Kidney (tissue), 14 donors: Measurements from ENCODE around the gene HOXA13. TPM values are rescaled to one million over a fixed set of nuclear protein-coding genes. Genes with fewer than 3 reads are reported as not detected.
A peak's percentile ranks its signal among the peaks of the same experiment; 100 is the strongest.

Experiments used
- DNase-seq, 5 donors: peaks; one replicate each; pipeline ENCODE4 v3.0.0-alpha.2; 2013 to 2020
- FAIRE-seq: peaks from 2 replicates; lab custom pipeline; 2012; peaks lifted over from hg19 to GRCh38; lab: Jason Lieb, UNC
- H3K27ac ChIP-seq, 2 donors: one replicate each; pipeline ENCODE4 v1.7.0; 2013; ENCODE audit warnings: low read depth in 2 of 2, low read length in 2 of 2, inconsistent platforms in 1 of 2
- H3K27me3 ChIP-seq: one replicate; pipeline ENCODE4 v1.7.1; 2013; ENCODE audit warnings: low read length, inconsistent platforms; ENCODE audit not compliant: control insufficient read depth, insufficient read depth
- H3K36me3 ChIP-seq, 3 donors: one replicate each; pipeline versions ENCODE4 v1.7.0 to v1.7.1; 2013; ENCODE audit warnings: low read length in 3 of 3, control low read depth in 1 of 3, inconsistent platforms in 1 of 3; ENCODE audit not compliant: insufficient read depth in 3 of 3, control insufficient read depth in 2 of 3
- H3K4me1 ChIP-seq, 3 donors: one replicate each; pipeline versions ENCODE4 v1.7.0 to v1.7.1; 2013; ENCODE audit warnings: low read length in 3 of 3, inconsistent platforms in 1 of 3, low read depth in 1 of 3; ENCODE audit not compliant: control insufficient read depth in 2 of 3, insufficient read depth in 2 of 3
- H3K4me3 ChIP-seq, 3 donors: one replicate each; pipeline versions ENCODE4 v1.7.0 to v1.8.1; 2013; ENCODE audit warnings: low read length in 3 of 3, control low read depth in 1 of 3, inconsistent platforms in 1 of 3
- H3K9ac ChIP-seq, 3 donors: one replicate each; pipeline versions ENCODE4 v1.7.0 to v1.7.1; 2013; ENCODE audit warnings: low read length in 3 of 3, control low read depth in 1 of 3, inconsistent platforms in 1 of 3
- H3K9me3 ChIP-seq, 3 donors: one replicate each; pipeline versions ENCODE4 v1.7.0 to v1.7.1; 2013; ENCODE audit warnings: low read length in 3 of 3, control low read depth in 1 of 3, inconsistent platforms in 1 of 3; ENCODE audit not compliant: control insufficient read depth in 2 of 3, insufficient read depth in 1 of 3
- intact Hi-C: fragments of 100-400 bp; cut with DNase I; formaldehyde crosslinking; loops from one replicate; pipeline ENCODE4 v1.11.1; 2022
- polyA plus RNA-seq: library from polyadenylated mRNA; stranded (reverse); fragments of 350-450 nt; fragmentation: Illumina TruSeq; extraction: RNeasy Lipid Tissue Mini Kit (QIAGEN cat#74804); gene quantifications from one replicate; pipeline ENCODE4 v1.2.3, GENCODE V29; 2014; ENCODE audit warnings: low read depth, low replicate concordance; ENCODE audit not compliant: insufficient read depth
- total RNA-seq: library from RNA; stranded (reverse); fragmentation: NEBNext Ultra II Directional; extraction: Animal tissue kit (Norgen Biotek cat#: 25700); gene quantifications from one replicate; pipeline ENCODE4 v1.2.1, GENCODE V29; 2021
- TF ChIP-seq, protein P1 (sequence below): IDR thresholded peaks from 3 replicates; pipeline ENCODE4 v1.5.1; 2012; ENCODE audit warnings: mild to moderate bottlenecking, moderate library complexity, borderline replicate concordance; ENCODE audit not compliant: insufficient read depth; ENCODE audit errors: extremely low read depth
- donor health status: control.
- donor health status: control.
- donor health status: control.
- donor health status: control.
- donor health status: control.
- donor health status: DM: yes; HTN: yes; CAD: no.
- donor health status: Normal renal cell carcinoma (clear cell type).

The HOXA13 gene
- total and polyA plus RNA-seq, 2 donors from 2014 or later: 0.17 to 0.44 TPM

DNA sequence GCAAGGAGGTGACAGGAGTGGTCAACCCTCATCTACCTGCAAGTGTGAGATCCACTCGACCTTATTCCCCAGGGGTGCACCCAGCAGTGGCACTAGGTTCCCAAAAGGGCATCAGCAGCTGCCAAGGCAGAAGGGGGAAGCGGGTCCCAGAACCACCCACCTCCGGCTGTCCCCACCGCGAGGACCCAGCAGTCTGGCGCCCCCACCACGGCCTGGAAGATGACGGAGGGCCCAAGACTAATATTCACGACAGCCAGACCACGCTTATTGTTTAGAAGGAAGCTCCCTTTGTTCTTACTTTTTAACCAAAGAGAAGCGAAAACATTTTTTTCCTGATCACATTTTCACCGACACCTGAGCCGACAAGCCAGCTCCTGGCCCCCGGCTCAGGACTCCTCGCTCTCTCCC lies 39.1 kb upstream of the HOXA13 start:
- intact Hi-C loops: no loop called here
- TF ChIP-seq, protein P1, sequence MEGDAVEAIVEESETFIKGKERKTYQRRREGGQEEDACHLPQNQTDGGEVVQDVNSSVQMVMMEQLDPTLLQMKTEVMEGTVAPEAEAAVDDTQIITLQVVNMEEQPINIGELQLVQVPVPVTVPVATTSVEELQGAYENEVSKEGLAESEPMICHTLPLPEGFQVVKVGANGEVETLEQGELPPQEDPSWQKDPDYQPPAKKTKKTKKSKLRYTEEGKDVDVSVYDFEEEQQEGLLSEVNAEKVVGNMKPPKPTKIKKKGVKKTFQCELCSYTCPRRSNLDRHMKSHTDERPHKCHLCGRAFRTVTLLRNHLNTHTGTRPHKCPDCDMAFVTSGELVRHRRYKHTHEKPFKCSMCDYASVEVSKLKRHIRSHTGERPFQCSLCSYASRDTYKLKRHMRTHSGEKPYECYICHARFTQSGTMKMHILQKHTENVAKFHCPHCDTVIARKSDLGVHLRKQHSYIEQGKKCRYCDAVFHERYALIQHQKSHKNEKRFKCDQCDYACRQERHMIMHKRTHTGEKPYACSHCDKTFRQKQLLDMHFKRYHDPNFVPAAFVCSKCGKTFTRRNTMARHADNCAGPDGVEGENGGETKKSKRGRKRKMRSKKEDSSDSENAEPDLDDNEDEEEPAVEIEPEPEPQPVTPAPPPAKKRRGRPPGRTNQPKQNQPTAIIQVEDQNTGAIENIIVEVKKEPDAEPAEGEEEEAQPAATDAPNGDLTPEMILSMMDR: no peak
- Histone ChIP-seq H3K27ac (no peak overlapping the region), H3K4me1 (peaks cover 0 to 10% (median 0%) of the 10 kb centered on the region in 3 donors), H3K27me3 (peaks cover 74% of the 10 kb centered on the region), H3K9ac (no peak overlapping the region), H3K9me3 (no peaks in the 10 kb centered on the region), H3K4me3 (no peak overlapping the region), H3K36me3 (no peaks in the 10 kb centered on the region)
- no peak for FAIRE-seq
- peak in 1 of 5 donors; percentile 42 for DNase-seq

DNA sequence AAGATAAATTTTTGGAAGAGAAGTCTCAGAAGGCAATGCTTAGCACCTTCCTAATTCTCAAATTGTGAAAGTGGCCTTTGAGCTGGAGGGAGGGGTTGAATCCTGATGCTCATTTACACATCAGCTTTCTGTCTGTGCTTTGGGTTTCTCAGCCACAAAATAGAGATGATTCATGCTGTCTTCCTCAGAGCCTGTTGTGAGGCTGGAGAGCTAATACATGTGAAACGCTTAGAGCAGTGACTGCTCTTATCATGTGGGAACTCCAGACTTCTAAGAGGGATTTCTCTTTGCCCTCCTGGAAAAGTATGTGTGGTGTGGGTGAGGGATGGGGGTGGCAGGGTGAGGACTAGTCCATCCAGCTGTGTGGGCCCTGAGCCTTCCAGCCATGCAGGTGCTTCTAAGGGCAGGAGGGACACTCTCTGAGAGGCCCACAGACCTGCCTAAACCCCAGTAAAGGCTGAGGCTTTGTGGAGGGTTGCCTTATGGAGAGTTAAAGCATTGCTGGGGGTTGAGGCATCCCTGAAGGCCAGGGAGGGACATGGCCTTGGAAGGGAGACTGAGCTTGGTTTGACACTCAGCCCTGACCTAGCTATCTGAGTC lies 37.9 kb upstream of the HOXA13 start:
- intact Hi-C loops: no loop called here
- Histone ChIP-seq H3K4me1 (peaks cover 0 to 10% (median 0%) of the 10 kb centered on the region in 3 donors), H3K9me3 (no peaks in the 10 kb centered on the region), H3K27me3 (peaks cover 65% of the 10 kb centered on the region), H3K27ac (no peak overlapping the region), H3K9ac (no peak overlapping the region), H3K4me3 (no peak overlapping the region), H3K36me3 (no peaks in the 10 kb centered on the region)
- FAIRE-seq (no peak), DNase-seq (no peak)
- TF ChIP-seq, protein P1: no peak

DNA sequence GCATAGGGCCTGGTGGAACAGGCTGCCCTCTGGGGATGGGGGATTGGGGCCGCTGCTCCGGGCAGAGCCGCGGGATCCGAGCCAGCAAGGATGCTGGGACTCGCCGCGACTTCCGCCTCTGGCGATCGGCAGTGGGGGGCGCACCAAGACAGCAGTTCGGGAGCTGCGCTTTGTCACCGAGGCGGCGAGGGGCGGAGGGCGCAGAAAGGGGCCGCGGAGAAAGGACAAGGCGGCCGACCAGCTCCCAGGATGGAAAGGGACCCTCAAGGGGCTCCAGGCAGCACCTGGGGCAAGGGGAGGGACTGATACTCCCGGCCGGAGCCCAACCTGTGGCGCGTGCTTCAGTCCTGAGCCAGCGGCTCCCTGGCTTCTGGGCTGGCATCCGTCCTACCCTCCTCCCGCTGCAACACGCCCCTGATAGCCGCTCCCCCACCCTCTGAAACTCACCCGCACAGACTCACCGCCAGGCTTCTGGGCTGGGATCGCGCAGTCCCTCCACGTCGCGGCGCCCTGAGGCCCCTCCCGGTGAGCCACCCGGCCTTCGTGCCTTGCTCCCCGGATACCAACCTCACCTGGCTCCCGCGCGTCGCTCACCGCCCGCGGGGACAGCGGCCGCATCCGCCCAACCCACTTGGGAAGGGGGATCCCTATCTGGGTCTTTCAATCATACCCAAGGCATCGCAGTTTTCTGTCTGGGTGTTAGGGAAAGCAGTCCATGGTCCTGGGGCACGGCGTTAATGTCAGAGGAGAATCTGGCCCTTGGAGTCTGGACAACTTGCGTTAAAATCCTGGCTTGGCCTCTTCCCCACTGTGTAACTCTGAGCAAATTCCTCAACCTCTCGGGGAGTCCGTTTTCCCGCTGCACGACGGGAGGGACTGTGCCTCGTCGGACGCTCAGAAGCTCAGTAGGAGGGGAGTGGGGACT lies 35.8 kb upstream of the HOXA13 start:
- Histone ChIP-seq H3K9me3 (no peaks in the 10 kb centered on the region), H3K27ac (no peak overlapping the region), H3K4me3 (peak overlapping the region in 2 of 3 donors; percentile 16 to 41), H3K4me1 (peaks cover 0 to 7% (median 0%) of the 10 kb centered on the region in 3 donors), H3K27me3 (peaks cover 44% of the 10 kb centered on the region), H3K36me3 (no peaks in the 10 kb centered on the region), H3K9ac (no peak overlapping the region)
- intact Hi-C loops: no loop called here
- TF ChIP-seq, protein P1: peak; percentile 32
- FAIRE-seq: no peak
- peak; percentile 77 to 83 (median 81) for DNase-seq
